RWPE1 (cell line): ENCODE measurements around the gene TBC1D10B.

Experiments used
- CTCF ChIA-PET: fragments of 350-600 bp; sonication (Branson Sonifier 250); formaldehyde crosslinking; extraction: SDS; loops from one replicate; lab custom pipeline; 2021; lab: Yijun Ruan, JAX
- POLR2A ChIA-PET: fragments of 400-600 bp; formaldehyde crosslinking; extraction: SDS; loops from one replicate; lab custom pipeline; 2020; ENCODE audit warnings: antibody characterized with exemption; ENCODE audit not compliant: low non-redundant PET; lab: Yijun Ruan, JAX
- DNase-seq: peaks from one replicate; pipeline ENCODE4 v3.0.0; 2012; ENCODE audit warnings: low spot score
- H3K27ac ChIP-seq: fragments of 450-650 bp; 2 replicates; pipeline ENCODE4 v1.5.1; 2017
- CTCF ChIP-seq: fragments of 450-650 bp; conservative IDR thresholded peaks from 2 replicates; pipeline ENCODE4 v1.5.1; 2017; ENCODE audit warnings: low read depth, mild to moderate bottlenecking

TBC1D10B gene

GRCh38 chr16:30378236-30379157 is 8.2 kb upstream of the TBC1D10B start:
- CTCF ChIA-PET: interaction anchor here (0.7 to 1.5 kb wide), 6 partner anchors 9 to 31 kb away, joined by 3 to 5 read pairs (median 4); partner anchors contain the start of gene ZNF48
- DNase-seq: peak; percentile 98
- peak overlapping the region; percentile 99 for H3K27ac ChIP-seq
- POLR2A ChIA-PET: interaction anchor here (0.5 to 1.0 kb wide), 5 partner anchors 17 to 422 kb away, joined by 3 to 6 read pairs (median 5); partner anchors contain the start of gene ZNF48
- no peak for TF ChIP-seq CTCF

DNA sequence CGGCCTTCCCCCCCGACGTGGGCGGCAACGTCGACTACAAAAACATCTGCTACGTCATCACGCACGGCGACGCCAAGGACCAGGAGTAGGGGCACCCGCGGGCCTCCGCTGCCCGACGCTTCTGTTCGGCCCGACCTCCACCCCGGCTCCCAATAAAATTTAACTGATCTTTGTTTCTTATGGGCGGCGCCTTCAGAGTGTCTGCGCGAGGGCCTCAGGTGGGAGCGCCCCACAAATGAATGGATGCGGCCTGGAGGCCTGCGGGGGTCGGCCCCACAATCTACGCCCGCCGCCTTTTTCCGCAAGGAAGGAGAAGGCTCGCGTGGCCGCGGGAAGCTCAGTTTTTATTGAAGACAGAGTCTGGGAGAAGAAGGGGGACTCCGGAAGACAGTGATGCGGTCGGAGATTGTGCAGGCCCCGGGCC is 7.5 kb upstream of the TBC1D10B start:
- peak overlapping the region; percentile 99 for H3K27ac ChIP-seq
- ChIA-PET CTCF (interaction anchor here (0.7 to 1.5 kb wide), 6 partner anchors 8 to 32 kb away, joined by 3 to 5 read pairs (median 4); partner anchors contain the start of gene ZNF48), POLR2A (interaction anchor here (0.5 to 1.0 kb wide), 3 partner anchors 18 to 423 kb away, joined by 3 to 5 read pairs (median 5); partner anchors contain the start of gene ZNF48)
- no peak for TF ChIP-seq CTCF
- DNase-seq: peak; percentile 80

DNA sequence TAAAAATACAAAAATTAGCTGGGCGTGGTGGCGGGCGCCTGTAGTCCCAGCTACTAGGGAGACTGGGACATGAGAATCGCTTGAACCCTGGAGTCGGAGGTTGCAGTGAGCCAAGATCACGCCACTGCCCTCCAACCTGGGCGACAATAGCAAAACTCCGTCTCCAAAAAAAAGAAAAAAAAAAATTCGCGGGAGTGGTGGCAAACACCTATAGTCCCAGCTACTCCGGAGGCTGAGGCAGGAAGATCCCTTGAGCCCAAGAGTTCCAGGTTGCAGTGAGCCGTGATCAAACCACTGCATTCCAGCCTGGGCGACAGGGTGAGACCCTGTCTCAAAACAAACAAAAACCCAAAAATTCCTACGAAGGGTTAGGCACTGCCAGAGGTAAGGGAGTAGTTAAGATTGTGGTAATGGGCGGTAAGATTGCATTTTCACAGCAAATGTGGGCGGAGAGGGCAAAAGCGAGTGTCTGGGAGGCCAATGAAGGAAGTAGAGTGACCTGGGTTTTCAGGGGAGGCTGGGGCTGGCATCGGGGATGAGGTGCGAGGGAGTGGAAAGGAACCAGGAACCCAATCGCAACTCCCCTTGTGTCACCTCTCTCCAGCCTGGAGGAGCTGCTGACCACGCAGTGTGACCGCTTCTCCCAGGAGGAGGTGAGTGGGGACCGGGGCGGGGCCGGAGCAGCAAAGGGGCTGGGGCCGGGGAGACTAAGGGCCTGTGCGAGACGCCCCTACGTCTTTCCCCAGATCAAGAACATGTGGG is 6.9 kb upstream of the TBC1D10B start:
- peak overlapping the region; percentile 99 for H3K27ac ChIP-seq
- ChIA-PET POLR2A (no interaction called here), CTCF (no interaction called here)
- no peak for DNase-seq
- TF ChIP-seq CTCF: no peak

DNA sequence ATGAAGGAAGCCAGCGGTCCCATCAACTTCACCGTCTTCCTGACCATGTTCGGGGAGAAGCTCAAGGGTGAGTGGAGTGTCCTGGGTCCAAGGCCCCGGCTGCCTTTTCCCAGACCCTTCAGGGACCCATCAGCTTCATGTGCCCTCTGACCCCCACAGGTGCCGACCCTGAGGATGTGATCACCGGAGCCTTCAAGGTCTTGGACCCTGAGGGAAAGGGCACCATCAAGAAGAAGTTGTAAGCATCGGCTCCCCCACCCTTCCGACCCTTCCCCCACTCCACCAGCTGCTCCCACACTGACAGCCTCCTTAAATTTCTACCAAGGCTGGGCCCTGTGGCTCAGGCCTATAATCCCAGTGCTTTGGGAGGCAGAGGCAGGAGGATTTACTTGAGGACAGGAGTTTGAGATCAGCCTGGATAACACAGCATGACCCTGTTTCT is 6.2 kb upstream of the TBC1D10B start:
- ChIA-PET POLR2A (no interaction called here), CTCF (interaction anchor here (0.6 kb wide), 2 partner anchors 16 to 19 kb away, joined by 3 read pairs; partner anchors contain the start of gene ZNF48)
- TF ChIP-seq CTCF: no peak
- DNase-seq: no peak
- peak overlapping the region; percentile 99 for H3K27ac ChIP-seq

DNA sequence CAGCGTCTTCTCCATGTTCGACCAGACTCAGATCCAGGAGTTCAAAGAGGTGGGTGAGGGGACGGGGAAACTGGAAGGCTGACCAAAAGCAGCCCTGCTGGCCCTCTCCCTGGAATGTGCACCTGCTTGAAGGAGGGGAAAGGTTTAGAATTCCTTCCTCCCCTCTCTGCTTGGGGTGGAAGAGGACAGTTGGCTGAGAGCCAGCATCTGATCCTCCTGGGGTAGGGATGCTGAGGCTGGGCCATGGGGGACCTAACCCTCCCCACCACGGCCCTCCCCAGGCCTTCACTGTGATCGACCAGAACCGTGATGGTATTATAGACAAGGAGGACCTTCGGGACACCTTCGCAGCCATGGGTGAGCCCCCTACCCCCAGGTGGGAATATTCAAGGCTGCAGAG is 5.6 kb upstream of the TBC1D10B start:
- H3K27ac ChIP-seq: peak overlapping the region; percentile 99
- DNase-seq: no peak
- POLR2A ChIA-PET: no interaction called here
- TF ChIP-seq CTCF: no peak
- CTCF ChIA-PET: interaction anchor here (0.6 to 0.9 kb wide), 3 partner anchors 17 to 42 kb away, joined by 3 read pairs; partner anchors contain the start of gene ZNF48

DNA sequence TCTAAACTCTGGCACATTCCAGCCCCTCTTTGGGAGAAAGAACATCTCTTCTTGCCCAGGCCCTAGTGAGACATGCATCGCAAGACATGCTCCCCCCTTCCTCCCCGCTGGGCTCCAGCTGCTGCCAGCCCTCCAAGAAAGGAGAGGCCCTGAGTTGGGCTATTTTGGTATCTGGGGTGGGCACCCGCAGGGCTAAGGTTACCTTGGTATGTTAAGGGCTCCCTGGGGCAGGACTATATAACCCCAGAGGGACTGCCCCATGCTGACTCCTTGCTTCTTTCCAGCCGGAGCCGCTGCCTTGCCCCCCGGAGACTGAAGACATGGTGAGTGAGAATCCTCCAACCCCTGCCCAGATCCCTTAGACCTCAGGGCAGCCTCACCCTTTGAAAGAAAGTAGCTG is 4.2 kb upstream of the TBC1D10B start, which contains the start of gene MYL11:
Gene MYL11, plus strand, starts transcription at position 265 of the 400 bp plus-strand sequence. Its CDS starts 56 bp downstream, at position 321.
- no peak for TF ChIP-seq CTCF
- peak within 1 kb of the TSS; percentile 99; the same call in 1 of the 2 replicates for H3K27ac ChIP-seq
- no peak for DNase-seq
- ChIA-PET CTCF (no interaction called here), POLR2A (no interaction called here)
